K562 treated with DMSO at 1 percent for 4 hours (cell line): Measurements from ENCODE around the gene CXorf49B. TPM values are rescaled to one million over a fixed set of nuclear protein-coding genes. Genes with fewer than 3 reads are reported as not detected.

ENCODE experiments used
- total RNA-seq: library from RNA; unstranded; fragments of 300-600 nt; gene quantifications from 2 replicates; pipeline ENCODE4 v1.2.3, GENCODE V29; 2022; ENCODE audit not compliant: insufficient read depth

The CXorf49B gene
- not detected in 2 replicates for total RNA-seq

GRCh38 chrX:71763049-71763448 is at the start of gene CXorf49B:
CXorf49B (plus strand) TSS chrX:71763349; CDS start chrX:71763424, 75 bp downstream.

GRCh38 chrX:71718185-71718584 is 45.0 kb upstream of the CXorf49B start, which contains the start of gene CXorf49:
CXorf49 (minus strand) TSS chrX:71718285; CDS start chrX:71718151, 134 bp downstream.

Other genes starting within 250 kb of the CXorf49B start
- 55.0 and 79.1 TPM in 2 replicates for gene OGT, start 230.2 kb upstream of the CXorf49B start, total RNA-seq
- gene GCNA, start 184.9 kb upstream of the CXorf49B start, total RNA-seq: 4.5 and 4.8 TPM in 2 replicates
- gene CXCR3, start 144.8 kb upstream of the CXorf49B start, total RNA-seq: not detected in 2 replicates
- gene CXorf49, start 45.1 kb upstream of the CXorf49B start, total RNA-seq: not detected in 2 replicates
- gene NHSL2, start 147.5 kb downstream of the CXorf49B start, total RNA-seq: not detected in 2 replicates